GM21381 (cell line): Measurements from ENCODE around the gene HMG20A.
"Not testable (repeated sequence)": the region's sequence is repeated elsewhere in the genome, so short reads cannot be mapped to it uniquely, and the experiment has no call there.

Source experiments
- ATAC-seq: cut with Tn5 transposase; IDR thresholded peaks from one replicate; pipeline ENCODE4 v1.9.1; 2021; ENCODE audit warnings: mild to moderate bottlenecking, moderate library complexity; ENCODE audit not compliant: unreplicated experiment

The HMG20A gene

DNA sequence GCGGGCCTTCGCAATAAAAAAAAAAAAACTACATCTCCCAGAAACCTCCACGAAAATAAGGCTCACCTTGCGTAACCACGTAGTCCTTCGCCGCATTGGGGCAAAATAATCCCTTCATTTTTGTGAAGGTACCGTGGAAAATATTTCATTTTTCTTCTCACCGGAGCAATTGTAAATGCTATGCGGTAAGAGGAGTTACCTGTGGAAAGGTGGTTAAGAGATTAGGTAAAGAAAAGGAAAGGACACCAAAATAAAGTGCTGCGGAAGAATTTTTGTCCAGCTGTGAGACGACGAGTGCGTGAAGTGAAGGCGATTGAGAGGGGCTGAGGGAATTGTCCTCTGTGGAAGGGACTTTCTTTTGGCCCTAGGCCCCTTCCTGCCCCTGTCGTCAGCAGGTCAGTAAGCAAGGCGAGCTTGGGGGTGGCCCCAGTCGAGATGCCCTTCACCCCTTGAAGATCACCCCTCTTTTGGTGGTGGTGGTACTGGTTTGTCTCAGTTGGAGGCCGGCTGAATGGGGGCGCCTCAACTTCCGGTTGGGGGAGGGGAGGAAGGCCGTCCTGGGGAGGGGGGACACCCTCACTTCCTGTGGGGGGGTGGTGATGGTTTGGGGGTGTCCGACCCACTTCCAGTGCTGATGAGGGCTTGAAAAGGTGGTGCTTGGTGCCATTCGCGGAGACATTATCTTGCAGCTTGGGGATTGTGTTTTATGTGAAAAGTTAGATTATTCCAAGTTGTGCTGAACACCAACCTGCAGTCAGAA lies at the start of gene HMG20A:
Gene HMG20A (plus strand): TSS at position 279 of the 760 bp plus-strand sequence. CDS start 37,520 bp downstream, outside the sequence.
- peak; percentile 25 for ATAC-seq

DNA sequence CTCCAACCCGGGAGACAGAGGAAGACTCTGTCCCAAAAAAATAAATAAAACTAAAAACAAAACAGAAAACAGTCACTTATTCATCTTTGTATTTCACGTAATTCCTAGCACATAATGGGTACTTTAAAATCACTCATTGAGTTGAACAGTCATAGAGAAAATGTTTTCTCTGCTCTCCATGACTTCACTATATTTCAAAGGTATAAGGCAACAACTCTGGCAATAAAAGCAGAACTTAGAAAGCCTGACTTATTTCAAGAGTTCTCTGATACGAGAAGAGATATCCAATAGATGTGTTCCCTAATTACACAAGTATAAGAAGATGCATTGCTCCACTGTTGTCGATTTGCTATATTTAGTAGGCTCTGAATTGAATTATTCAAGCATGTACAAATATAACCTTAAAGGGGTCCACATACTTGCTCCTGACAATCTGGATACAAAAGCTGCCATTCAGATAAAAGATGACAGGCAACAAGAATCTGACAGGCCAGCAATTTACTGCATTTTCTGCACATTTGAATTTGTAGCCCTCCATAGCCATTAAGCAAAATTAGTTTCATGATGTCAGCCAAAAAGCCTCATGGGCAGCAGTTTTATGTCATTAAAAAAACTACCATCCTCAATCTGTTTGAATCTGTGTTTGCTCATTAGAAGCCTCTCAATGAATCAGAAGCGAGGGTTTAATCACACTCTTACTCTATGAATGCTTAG lies 48.7 kb upstream of the HMG20A start:
- ATAC-seq = no peak

DNA sequence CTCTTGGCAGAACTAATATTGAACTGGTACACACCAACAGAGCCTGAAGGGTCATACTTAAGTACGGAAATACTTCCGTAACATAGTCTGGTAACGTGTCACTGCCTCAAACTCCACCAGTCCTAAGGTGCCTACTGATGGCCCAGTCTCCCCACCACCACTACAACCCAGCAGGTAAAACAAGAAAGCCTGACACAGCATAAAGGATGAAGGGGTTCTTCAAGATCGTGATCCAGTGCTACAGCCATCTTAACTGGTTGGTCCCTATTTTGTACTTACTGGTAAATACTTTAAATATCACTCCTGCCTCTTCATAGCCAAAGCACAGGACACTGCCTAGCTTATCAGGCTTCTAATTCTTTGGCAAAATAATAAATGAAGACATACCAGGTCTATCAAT lies 47.2 kb upstream of the HMG20A start:
- ATAC-seq = no peak

DNA sequence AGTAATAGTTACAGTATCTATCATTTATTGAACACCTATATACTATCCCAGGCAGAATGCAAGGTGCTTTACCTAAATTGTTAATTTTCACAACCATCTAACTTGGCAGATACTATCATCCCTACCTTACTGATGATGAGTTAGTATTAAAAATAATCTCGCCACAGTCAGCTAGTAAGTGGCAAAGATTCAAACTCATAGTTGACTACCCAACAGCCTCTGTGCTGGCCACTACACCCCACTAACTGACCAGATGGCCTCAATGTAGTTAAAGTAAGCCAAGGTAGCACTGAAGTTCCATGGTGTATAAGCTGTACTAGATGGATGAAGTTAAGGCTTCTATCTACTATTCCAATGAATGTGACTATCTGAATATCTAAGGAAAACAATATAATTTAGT lies 45.6 kb upstream of the HMG20A start:
- ATAC-seq = no peak

DNA sequence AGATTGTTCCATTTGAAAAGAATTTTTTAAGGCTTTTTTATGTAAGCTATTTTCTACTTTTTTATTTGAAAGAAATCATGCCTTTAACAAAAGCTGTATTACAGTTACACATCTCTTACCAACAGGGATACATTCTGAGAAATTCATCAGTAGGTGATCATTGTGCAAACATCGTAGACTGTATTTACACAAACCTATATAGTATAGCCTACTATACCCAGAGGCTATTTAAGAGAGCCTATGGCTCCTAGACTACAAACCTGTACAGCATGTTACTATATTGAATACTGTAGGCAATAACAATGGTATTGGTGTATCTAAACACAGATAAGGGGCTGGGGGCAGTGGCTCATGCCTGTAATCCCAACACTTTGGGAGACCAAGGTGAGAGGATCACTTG lies 43.9 kb upstream of the HMG20A start:
- ATAC-seq = no peak

DNA sequence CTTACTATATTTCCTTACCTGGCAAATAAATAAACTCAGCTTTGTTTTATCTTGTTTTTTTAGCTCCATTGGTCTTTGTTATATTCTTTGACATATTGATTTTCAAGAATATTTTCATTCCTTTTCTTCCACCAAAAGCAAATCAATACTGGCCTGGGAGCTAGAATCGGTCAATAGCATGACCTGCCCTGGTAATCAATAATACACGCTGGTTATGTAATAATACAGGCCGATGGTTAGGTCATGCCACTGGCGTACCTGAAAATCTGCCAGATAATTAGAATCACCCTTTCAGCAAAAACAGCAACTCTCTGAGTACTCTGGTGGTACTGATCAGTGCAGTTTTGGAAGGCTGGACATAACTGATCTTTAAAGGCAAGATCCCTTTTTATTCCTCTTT lies 40.7 kb upstream of the HMG20A start:
- no peak for ATAC-seq

DNA sequence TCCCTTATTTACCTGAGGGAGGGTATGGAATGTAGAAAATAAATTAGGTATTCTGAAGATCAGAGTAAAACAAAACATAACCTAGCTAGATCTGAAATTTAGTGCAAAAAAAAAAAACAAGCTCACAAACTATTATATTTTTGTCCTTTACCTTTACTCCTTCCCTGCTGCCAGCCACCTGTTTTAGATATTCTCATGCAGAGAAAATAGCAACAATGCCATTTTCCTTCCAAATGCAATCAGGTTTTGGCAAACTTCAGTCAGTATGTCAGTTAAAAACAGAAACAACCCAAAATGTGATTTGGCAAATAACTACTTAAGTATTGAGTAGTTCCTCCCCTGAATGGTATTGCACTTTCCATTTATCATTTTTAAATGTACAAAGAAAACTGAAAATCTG lies 36.6 kb upstream of the HMG20A start:
- ATAC-seq = no peak

DNA sequence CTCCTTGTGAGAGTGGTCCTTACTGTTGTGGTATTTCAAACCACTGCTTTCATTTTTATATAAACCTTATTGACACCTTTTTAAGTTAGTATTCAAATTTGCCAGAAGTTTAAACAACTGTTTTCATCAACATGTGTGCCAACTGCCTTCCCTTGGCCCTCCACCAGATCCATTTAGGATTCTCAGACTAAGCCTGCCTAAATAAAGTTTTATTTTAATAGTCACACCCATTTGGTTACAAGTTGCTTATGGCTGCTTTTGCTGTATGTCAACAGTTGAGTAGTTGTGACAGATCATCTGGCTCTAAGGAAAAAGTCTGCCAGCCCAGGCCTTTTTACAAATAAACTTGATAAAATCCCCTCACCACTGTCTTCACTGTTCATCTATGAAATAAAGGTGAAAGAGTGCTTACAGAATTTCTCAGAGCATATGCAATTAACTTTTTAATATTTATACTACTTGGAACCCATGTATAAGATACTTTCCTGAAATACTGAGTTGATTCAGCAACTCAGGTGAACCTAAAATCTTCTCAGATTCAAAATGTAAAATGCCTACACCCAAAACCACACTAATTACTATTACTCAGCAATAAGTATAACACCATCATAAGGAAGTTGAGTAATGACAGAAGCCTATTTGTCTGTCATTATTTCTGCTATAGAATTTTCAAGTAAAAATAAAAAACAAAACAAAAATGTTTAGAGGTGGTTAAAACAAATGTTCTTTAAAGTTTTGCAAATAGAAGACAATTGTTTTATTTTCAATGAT lies 35.9 kb upstream of the HMG20A start:
- ATAC-seq = no peak

DNA sequence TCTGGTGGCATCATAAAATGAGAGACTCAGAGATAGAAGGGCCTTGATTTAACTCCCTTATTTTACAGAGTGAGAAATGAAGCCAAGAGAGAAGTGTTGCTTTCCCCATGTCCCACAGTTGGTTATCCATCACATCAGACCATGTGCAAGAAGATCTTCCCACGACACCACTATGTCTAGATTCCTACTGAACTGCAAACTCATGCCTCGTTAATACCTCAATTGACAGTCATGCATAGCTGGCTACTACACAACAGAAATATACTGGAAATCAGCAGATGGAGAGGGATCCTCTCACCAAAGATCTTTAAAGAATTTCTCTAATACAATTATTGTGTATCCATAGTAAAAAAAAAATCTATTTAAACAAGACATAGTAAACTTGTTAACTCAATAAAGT lies 34.1 kb upstream of the HMG20A start:
- no peak for ATAC-seq

DNA sequence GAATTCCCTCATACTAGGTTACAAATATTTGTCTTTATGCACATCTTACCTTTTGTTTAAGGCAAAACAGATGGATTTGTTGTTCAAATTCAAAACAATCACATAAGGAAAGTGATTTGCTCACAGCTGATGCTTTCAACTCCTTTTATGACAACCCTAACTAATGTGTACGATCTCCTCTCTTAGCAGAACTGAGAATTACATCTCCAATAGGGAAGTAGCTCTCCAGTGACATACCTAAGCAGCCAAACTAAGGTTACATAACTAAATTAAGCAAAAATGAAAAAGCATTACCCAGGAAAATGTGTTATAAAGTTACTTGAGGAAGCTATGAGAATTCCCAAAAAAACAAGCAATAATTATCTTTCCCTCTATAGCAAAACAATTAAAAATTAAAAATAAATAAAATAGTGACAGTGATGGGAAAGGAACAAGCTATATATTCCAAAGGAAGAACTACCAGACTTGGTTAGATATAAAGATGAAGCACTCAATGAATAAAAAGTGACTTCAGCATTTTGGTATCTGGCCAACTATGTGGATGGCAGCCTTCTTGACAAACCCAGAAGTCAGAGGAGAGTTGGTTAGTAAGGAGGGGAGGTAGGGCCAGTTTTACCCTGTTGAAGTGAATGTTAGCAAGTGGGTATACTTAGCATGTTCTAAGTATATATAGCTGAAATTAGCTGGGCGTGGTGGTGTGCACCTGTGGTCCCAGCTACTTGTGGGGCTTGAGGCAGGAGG lies 33.2 kb upstream of the HMG20A start:
- no peak for ATAC-seq

DNA sequence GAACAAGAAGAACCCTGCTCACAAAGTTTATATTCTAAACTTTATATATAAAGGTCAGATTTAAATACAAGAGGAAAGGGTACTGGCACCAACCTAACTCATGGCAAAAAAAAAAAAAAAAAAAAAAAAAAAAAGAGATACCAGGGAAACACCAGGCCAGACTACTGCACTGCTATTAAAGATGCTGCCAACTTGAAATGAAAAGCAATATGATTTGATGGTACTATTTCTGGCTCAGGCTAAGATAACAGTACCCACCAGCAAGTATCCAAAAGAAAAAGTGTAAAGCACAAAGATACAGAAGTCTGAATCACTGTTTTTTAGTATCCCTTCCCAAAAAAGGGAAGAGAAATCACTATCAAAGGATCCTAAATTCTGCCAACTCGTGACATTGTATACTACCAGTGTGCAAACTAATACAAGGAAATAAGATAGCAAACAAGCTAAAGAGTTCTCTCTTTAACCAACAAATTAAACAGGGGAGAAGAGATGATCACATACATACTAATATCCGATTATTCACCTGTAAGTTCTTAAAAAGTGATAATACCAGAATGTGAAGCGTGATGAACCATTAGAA lies 29.2 kb upstream of the HMG20A start:
- ATAC-seq = no peak

DNA sequence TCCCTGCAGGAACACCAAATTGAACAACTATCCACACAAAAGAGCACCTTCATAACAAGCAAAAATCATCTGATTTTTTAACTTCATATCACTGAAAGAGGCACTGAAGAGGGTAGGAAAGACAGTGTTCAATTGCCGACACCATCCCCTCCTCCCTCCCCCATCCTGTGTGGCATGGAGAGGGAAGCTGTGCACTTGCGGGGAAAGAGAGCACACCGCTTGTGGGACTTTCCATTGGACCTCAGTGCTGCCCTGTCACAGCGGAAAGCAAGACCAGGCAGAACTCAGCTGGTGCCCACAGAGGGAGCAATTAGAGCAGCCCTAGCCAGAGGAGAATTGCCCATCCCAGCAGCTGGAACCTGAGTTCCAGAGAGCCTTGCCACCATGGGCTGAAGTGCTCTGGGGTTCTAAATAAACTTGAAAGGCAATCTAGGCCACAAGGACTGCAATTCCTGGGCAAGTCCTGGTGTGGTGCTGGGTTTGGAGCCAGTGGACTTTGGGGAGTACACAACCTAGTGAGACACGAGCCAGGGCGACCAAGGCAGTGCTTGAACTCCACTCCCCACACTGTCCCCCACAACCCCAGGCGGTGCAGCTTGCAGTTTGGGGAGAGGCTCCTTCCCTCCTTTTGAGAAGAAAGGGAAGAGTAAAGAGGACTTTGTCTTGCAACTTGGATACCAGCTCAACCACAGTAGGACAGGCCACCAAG lies 27.8 kb upstream of the HMG20A start:
- no peak for ATAC-seq

DNA sequence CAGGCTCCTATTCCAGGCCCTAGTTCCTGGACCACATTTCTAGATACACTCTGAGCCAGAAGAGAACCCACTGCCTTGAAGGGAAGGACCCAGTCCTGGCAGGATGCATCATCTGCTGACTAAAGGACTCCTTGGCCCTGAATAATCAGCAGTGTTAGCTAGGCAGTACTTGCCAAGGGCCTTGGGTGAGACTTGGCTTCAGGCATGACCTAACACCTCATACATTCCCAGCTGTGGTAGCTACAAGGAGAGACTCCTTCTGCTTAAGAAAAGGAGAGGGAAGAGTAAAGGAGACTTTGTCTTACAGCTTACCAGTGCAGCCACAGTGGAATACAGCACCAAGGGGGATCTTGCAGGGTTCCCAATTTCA lies 27.2 kb upstream of the HMG20A start:
- no peak for ATAC-seq

DNA sequence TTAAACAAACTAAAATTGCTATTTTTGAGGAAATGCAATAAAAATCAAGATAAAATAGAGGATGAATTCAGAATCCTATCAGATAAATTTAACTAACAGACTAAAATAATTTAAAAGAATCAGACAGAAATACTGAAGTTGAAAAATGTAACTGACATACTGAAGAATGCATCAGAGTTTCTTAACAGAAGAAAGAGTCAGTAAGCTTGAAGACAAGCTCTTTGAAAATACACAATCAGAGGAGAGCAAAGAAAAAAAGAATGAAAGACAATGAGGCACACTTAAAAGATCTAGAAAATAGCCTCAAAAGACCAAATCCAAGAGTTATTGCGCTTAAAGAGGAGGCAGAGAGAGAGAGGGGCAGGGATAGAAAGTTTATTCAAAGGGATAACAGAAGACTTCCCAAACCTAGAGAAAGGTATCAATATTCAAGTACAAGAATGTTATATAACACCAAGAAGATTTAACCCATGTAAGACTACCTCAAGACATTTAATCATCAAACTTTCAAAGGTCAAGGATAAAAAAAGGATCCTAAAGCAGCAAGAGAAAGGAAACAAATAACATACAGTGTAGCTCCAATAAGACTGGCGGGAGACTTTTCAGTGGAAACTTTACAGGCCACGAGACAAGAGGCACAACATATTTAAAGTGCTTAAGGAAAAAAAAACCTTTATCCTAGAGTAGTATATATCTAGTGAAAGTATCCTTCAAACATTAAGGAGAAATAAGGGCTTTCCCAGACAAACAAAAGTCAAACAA lies 25.5 kb upstream of the HMG20A start:
- ATAC-seq = no peak

DNA sequence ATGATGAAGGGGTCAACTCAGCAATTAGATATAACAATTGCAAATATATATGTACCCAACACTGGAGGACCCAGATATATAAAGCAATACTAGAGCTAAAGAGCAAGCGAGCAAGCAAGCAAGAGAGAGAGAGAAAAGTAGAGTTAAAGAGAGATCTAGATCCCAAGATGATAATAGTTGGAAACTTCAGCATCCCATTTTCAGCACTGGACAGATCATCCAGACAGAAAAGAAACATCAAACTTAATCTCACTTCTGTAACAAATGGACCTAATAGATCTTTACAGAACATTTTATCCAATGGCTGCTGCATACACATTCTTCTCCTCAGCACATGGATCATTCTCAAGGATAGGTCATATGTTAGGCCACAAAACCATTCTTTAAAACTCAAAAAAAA lies 24.0 kb upstream of the HMG20A start:
- ATAC-seq = no peak

DNA sequence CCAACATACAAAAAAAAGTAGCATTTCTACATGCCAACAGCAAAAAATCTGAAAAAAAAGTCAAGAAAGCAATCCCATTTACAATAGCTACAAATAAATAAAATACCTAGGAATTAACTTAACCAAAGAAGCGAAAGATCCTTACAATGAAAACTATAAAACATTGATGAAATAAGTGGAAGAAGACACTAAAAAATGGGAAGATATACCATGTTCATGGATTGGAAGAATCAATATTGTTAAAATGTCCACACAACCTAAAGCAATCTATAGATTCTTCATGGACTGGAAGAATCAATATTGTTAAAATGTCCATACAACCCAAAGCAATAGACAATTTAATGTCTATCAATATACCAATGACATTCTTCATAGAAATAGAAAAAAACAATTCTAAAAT lies 21.8 kb upstream of the HMG20A start:
- ATAC-seq = no peak

DNA sequence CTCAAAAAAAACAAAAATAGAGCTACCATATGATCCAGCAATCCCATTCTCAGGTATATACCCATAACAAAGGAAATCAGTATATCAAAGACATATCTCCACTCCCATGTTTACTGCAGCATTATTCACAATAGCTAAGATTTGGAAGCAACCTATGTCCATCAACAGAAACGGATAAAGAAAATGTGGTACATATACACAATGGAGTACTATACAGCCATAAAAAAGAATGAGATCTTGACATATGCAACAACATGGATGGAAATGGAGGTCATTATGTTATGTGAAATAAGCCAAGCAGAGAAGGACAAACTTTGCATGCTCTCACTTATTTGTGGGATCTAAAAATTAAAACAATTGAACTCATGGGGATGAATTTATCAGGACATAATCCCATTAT lies 20.4 kb upstream of the HMG20A start:
- ATAC-seq = no peak

DNA sequence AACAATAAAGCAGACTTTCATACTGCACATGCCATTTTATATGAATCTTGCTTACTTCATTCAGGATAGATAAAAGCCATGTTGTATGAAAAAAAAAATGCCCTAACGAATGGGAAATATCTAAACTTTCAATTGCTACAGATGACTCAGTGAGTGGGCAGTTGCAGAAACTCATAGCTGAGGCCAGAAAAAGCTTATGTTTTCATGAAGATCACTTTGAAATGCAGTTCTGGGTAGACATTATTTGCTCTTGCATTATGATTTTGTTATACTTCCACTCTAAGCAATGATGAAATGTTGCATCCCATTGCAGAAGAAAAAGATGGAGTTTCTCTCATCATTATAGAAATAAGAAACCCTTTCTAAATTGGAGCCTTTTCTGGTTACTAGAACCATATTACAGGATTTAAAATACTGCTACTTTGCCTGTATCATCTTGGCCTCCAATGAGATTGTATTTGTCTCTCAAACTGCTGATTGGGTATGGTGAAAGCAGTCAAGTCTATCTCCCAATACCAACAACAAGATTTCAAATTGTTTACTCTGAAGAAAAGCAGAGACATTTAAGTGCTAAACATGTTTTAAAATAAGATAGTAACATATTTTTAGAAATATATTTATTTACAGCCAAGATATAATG lies 17.8 kb upstream of the HMG20A start:
- ATAC-seq = no peak

DNA sequence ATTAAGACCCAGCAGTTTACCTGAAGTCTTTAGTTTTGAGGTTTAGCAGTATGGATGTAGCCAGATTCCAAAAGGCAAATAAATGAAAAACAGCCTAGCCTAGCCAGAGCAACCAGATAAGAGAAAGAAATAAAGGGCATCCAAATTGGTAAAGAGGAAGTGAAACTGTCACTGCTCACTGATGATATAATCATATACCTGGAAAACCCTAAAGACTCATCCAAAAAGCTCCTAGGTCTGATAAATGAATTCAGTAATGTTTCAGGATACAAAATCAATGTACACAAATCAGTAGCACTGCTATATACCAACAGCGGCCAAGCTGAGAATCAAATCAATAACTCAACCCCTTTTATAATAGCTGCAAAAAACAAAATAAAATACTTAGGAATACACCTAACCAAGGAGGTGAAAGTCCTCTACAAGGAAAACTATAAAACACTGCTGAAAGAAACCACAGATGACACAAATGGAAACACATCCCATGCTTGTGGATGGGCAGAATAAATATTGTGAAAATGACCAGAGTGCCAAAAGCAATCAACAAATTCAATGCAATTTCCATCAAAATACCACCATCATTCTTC lies 14.4 kb upstream of the HMG20A start:
- not testable (repeated sequence) for ATAC-seq
